Smooth muscle cell of the pulmonary artery (primary cell): Measurements from ENCODE around the gene NELFCD. TPM values are rescaled to one million over a fixed set of nuclear protein-coding genes. Genes with fewer than 3 reads are reported as not detected.

Experiments used
- total RNA-seq: library from RNA; depleted of rRNA; stranded (reverse); fragments of >200 nt; gene quantifications from 2 replicates; pipeline ENCODE4 v1.2.3, GENCODE V29; 2014

NELFCD gene
- total RNA-seq, result 46.8 and 58.9 TPM in 2 replicates

GRCh38 chr20:58980711-58981627 lies at the start of gene NELFCD:
TSS of gene NELFCD (plus strand) at chr20:58981256. CDS start at chr20:58981310, 54 bp downstream.

GRCh38 chr20:59006864-59007664 lies 26.0 kb downstream of the NELFCD start, which contains the start of gene CTSZ:
TSS of gene CTSZ (minus strand) at chr20:59007254. CDS start at chr20:59007128, 126 bp downstream.

GRCh38 chr20:59019217-59019616 lies 38.2 kb downstream of the NELFCD start, which contains the start of gene TUBB1:
TSS of gene TUBB1 (plus strand) at chr20:59019429. CDS start at chr20:59019523, 94 bp downstream.

GRCh38 chr20:59032023-59032712 lies 51.1 kb downstream of the NELFCD start, which contains the start of gene ATP5F1E:
TSS of gene ATP5F1E (minus strand) at chr20:59032335. CDS start at chr20:59032251, 84 bp downstream.

GRCh38 chr20:59042151-59042795 lies 61.2 kb downstream of the NELFCD start, which contains the start of gene PRELID3B:
TSS of gene PRELID3B (minus strand) at chr20:59042786. CDS start at chr20:59042730, 56 bp downstream.

Other genes starting within 250 kb of the NELFCD start
- 0.72 and 1.2 TPM in 2 replicates for gene GNAS-AS1, start 130.4 kb upstream of the NELFCD start, total RNA-seq
- 571 and 741 TPM in 2 replicates for gene GNAS, start 128.5 kb upstream of the NELFCD start, total RNA-seq
- gene CTSZ, start 26.0 kb downstream of the NELFCD start, total RNA-seq, result 379 and 406 TPM in 2 replicates
- 0.03 TPM in 1 of 2 replicates, not detected in the other for gene TUBB1, start 38.2 kb downstream of the NELFCD start, total RNA-seq
- gene ATP5F1E, start 51.1 kb downstream of the NELFCD start, total RNA-seq, result 21.0 and 27.6 TPM in 2 replicates
- 66.5 and 71.0 TPM in 2 replicates for gene PRELID3B, start 61.5 kb downstream of the NELFCD start, total RNA-seq
- gene ZNF831, start 182.6 kb downstream of the NELFCD start, total RNA-seq, result not detected in 2 replicates